Amniotic stem cell (primary cell): Measurements from ENCODE around the gene FGFR2.

Source experiments
- DNase-seq: peaks from one replicate; lab custom pipeline; 2025; lab: John Stamatoyannopoulos, UW

Gene FGFR2

DNA sequence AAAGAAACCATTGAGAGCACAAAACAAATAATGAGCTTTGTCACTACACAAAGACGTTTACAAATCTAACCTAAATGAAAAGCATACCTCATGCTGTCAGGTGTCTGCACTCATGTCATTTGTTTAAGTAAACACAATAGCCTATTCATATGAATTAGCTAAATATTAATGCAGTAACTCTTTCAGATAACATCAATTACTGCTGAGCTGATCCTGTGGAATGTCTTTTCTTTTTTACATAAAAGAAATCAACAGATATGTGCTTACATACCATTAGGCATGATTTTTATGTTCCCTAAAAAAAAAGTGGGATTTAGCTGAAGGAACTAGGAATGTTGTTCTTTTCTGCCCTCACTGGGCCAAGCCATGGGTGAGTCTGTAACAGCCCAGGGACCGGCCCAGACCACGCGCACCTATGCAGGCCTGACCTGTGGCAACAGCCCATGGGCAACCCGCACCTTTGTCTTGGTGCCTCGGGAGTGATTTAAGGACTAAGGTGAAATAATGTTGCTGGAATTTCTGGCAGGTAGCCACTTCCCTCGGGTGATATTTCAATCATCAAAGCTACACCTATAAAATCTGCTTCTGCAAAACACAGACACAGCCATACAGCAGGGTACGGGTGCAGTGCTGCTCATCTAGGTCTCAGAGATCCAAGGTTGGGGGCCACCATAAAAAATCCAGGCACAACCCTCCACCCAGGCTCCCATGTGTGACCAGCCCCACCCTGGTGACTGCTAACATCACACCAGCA, 44.6 kb downstream of the FGFR2 start:
- no peak for DNase-seq

GRCh38 chr10:121552746-121553145, 45.5 kb downstream of the FGFR2 start:
- DNase-seq, result no peak

DNA sequence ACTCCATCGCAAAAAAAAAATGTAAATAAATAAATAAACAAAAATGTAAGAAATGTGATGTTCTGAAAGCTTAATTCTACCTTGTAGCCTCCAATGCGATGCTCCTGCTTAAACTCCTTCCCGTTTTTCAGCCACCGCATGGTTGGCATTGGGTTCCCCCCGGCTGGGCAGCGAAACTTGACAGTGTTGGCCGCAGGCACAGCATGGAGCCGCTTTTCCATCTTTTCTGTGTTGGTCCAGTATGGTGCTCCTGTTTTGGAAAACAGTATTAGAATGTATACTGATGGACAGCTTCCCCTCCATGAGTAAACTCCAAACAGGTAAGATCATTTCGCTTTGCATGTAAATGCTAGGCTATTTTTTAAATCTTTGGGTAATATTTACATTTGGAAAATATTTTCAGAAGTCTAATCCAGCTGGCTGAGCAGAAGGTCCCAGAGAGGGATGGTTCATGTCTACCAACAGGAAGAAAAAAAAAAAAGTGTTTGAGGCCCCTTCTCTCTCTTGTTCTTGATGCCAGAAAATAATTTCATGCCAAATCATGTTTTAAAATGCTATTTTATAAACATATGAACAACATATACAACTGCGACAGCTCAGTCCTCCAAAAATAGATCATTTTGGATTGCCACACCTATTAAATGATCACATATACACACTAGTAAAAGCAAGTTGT, 46.9 kb downstream of the FGFR2 start:
- no peak for DNase-seq

DNA sequence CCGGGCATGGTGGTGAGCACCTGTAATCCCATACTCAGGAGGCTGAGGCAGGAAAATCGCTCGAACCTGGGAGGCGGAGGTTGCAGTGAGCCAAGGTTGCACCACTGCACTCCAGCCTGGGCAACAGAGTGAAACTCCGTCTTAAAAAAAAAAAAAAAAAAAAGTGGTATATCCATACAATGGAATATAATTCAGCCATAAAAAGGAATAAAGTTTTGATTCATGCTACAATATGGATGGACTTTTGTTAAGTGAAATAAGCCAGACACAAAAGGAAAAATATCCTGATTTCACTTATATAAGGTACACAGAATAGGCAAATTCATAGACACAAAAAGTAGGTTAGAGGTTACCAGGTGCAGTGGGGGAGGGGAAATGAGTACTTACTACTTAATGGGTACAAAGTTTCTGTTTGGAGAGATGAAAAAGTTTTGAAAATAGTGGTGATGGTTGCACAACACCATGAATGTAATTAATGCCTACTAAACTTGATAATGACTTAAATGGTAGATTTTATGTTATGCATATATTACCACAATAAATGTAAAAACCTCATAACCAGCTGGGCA, 53.9 kb downstream of the FGFR2 start:
- DNase-seq, result no peak

- DNase-seq, result no peak
Measured at GRCh38 chr10:121543545-121543944, 54.7 kb downstream of the FGFR2 start.

DNA sequence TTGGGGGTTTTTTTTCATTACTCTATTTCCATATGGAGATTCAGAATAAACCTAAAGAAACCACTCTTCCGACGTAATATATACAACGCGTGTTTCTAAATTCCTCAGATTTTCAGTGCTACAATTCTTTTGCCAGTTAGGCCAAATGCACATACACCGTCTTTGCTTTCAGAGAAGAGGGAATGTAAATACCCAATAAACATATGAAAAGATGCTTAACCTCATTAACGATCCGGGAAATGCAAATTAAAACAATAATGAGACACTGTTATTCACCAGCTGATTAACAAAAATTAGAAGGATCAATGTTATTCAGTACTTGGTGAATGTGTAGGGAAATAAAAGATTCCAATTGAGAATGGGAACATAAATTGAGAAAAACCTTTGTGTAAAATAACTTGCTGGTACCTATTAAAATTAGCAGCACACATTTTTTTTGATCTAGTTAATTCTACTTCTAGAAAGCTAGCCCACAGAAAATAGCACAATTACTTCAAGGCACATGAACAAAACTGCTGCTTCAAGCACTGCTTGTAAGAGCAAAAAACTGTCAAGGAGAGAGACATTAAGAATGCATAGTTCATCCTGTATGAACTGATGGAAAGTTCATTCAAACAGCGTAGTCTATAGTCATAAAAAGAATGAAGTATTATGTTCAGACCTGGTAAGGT, 56.7 kb downstream of the FGFR2 start:
- no peak for DNase-seq

GRCh38 chr10:121540732-121541395, 57.4 kb downstream of the FGFR2 start:
- DNase-seq, result no peak

DNA sequence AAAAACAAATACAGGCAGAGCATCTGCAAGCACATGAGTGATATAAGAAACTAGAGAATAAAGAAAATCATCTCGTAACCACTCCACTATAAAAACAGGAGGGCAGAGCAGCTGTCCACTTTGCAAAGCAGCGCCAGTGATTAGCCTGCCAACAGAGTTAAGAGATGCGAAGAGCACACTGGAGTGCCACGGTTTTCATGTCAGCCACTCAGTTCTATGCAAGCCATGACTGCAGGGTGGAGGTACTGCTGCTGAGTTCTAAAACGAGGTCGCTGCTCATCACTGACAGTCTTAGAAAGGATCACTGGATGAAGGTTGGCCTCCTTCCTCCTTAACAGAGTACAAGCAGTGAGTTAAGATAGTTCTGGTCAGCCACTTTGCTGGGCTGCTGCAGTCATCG, 58.5 kb downstream of the FGFR2 start:
- no peak for DNase-seq

DNA sequence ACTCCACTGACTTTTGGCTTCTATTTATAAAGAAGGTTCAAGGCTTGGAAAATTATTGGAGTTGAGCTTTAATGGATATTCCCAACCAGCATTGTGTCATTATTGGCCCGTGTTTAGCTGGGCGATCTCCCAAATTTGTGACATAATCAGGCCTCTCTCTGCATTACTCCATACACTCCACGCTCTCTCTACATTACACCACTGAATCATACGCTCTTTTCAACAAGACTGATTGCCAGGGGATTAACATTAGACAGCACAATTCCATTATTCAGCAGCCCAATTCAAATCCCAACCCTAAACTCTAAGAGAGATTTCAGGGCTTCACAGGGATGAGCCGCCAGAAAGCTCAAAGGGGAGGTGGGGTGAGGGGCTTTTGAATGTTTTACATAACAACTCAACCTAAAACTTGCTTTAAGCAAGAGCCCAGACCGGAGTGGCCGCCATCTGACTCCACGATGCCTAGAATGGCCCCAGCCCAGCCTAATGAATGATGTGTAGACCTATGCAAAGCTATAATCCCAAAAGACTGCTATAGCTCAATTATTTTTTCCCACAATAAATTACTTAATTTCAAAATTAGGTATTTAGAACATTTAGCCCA, 61.8 kb downstream of the FGFR2 start:
- DNase-seq, result no peak

- DNase-seq, result no peak
Measured at GRCh38 chr10:121535381-121535780, 62.9 kb downstream of the FGFR2 start.

DNA sequence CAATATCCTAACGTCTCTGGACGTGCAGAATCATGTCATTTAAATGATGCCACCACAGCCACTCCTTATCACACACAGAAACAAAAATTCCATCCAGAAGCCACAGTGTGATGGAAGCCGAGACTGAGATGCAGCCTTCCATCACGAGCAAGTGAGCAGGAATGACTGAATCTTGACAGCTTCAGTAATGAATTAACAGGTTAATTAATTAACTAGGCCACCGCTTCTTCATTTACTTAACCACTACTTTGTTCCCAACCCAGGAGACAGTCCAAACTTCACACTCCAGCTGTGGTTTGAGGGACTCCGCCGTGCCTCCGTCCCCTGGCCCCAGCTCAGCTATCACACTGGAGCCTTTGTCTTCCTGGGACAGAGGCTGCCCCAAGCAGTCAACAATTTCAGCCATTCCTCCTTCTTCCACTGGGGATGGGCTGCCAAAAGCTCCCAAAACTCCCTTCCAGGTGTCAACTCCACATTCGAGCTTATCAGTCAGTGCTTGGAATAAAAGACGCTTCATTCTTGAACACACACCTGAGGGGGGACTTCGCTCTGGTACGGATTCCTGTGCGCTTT, 65.9 kb downstream of the FGFR2 start:
- no peak for DNase-seq

DNA sequence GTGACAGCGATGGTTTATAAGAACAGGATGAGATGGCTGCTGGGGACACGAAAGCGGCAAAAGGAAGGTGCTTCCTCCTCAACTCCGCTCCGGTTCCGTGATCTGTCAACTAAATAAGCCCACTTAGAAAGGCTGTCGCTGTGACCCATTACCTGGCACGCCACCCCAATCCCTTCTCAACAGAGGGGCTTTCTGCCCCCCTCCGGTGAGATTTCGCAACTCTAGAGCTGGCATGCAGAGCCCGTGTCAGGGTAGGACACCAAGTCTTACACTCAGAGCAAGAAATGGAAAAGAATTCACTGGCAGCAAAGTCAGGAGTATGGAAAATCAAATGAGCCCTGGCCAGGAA, 66.4 kb downstream of the FGFR2 start:
- DNase-seq, result no peak

DNA sequence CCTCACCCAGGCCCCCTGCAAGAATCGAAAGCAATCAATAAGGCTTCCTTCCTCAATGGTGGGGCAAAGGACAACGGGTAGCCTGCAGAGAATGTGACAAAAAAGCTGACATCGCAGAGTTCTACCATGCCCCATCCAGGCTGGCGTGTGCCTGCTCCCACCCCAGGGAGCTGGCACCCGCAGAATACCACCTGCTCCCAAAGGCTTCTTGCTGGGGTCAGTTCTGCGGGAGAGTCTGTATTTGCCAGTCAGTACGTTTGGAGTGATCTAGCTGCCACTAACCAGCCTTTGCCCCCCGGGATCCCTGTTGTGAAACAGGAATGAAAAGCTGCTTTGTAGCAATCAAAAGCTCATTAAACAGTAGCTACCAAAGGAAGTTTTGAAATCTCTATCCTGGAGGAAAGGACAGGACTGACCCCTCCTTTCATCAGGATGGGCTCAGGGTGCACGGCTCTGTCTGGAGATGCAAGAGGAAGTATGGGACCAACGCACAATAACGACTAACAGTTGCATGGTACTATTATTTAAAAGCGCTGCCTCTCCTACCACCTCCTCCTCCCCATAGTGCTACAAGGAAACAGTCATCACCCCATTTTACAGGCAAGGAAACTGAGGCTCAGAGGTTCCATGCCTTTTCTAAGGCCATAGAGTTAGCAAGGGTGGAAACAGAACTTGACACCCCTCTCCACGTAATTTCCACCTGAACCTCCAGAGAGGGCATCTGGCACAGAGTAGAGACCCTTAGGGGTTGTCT, 67.0 kb downstream of the FGFR2 start:
- no peak for DNase-seq

GRCh38 chr10:121530481-121531075, 67.7 kb downstream of the FGFR2 start:
- DNase-seq, result no peak

GRCh38 chr10:121527690-121528089, 70.6 kb downstream of the FGFR2 start:
- no peak for DNase-seq

DNA sequence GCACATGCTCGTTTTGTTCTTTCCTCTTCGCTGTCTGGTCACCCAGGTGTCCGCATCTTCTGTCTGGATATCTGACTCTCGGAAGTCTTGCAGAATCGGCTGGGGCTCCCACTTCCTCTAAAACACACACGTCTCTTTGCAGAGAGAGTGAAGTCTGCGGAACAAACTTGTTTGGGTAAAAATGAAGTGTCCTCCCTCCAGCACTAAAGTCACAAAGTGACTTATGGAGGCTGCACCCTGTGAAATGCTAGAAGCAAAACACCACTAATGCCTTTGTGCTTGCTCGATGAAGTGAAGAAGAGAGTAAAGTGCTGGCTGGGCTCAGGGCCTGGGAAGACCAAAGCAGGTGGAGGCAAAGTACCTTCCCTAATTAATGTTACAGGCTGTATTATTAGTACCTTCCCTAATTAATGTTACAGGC, 71.4 kb downstream of the FGFR2 start:
- DNase-seq, result no peak

DNA sequence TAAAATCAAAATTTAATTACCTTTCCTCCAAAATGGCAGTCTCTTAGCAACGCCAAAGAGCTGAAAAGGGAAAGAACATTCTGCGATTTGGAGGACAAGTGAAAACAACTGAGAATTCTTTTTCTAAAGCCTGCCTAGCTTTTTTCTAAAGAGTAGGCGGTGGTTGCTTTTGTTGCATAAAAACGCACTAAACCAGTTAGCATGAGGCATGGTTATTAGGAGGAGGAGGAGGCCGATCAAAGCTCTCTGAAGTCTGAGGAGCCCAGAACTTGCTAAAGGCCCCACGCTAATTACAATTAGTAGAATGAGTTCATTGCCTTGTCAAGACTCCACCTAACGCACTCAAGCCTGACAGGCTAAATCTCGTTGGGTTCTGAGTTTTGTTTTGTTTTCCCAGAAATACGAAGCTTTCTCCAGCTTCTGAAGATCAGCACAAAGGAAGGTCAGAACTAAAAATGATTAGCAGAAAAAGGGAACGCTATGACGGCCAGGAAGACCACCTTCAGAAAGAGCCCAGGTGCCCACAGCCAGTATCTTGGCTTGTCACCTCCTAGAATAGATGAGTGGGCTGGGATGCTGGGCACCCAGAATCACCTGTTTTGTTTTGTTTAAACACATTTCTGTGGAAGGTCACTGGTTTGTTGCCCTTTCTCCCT, 72.0 kb downstream of the FGFR2 start:
- no peak for DNase-seq

- no peak for DNase-seq
Measured at GRCh38 chr10:121525251-121526134, 72.8 kb downstream of the FGFR2 start.
